ENCODE measurements around the gene S100A5.

GRCh38 chr1:153536012-153536670, 4.6 kb downstream of the S100A5 start:
- TF ChIP-seq POLR2A (IDR thresholded peaks at IDR 0.05; ENCODE audit: low read depth) (no peak), EP300 (IDR thresholded peaks at IDR 0.05) (no peak)
